Measurements from ENCODE around the gene PRRT1. TPM values are rescaled to one million over a fixed set of nuclear protein-coding genes. Genes with fewer than 3 reads are reported as not detected.
"Not testable (repeated sequence)": the region's sequence is repeated elsewhere in the genome, so short reads cannot be mapped to it uniquely, and the experiment has no call there.

The PRRT1 gene
- total RNA-seq, 1 experiment from 2014 or later: not detected

GRCh38 chr6:32151181-32151862 is 417 bp downstream of the PRRT1 start:
- no peak for DNase-seq (ENCODE audit: low spot score)

GRCh38 chr6:32149932-32150870 is 1.5 kb downstream of the PRRT1 start:
- no peak for DNase-seq (ENCODE audit: low spot score)

GRCh38 chr6:32149092-32149755 is 2.5 kb downstream of the PRRT1 start:
- no peak for DNase-seq (ENCODE audit: low spot score)

GRCh38 chr6:32148289-32149091 is 3.2 kb downstream of the PRRT1 start:
- DNase-seq (ENCODE audit: low spot score): no peak

GRCh38 chr6:32147401-32148132 is 4.2 kb downstream of the PRRT1 start:
- no peak for DNase-seq (ENCODE audit: low spot score)

GRCh38 chr6:32146687-32147086 is 5.1 kb downstream of the PRRT1 start:
- DNase-seq (ENCODE audit: low spot score): no peak

- DNase-seq (ENCODE audit: low spot score): no peak
These were observed 5.5 kb downstream of the PRRT1 start for GRCh38 chr6:32146287-32146686.

GRCh38 chr6:32144238-32144637 is 7.5 kb downstream of the PRRT1 start:
- DNase-seq (ENCODE audit: low spot score): not testable (repeated sequence)

- no peak for DNase-seq (ENCODE audit: low spot score)
These were observed 11.2 kb downstream of the PRRT1 start for GRCh38 chr6:32140420-32141046.

- DNase-seq (ENCODE audit: low spot score): no peak
These were observed 12.1 kb downstream of the PRRT1 start for GRCh38 chr6:32139590-32139989.

- no peak for DNase-seq (ENCODE audit: low spot score)
These were observed 14.3 kb downstream of the PRRT1 start for GRCh38 chr6:32137454-32137853.

GRCh38 chr6:32133786-32134185 is 18.0 kb downstream of the PRRT1 start:
- no peak for DNase-seq (ENCODE audit: low spot score)

GRCh38 chr6:32132110-32132509 is 19.6 kb downstream of the PRRT1 start:
- DNase-seq (ENCODE audit: low spot score): no peak

GRCh38 chr6:32131439-32131948 is 20.2 kb downstream of the PRRT1 start:
- DNase-seq (ENCODE audit: low spot score): no peak

- DNase-seq (ENCODE audit: low spot score): no peak
These were observed 22.2 kb downstream of the PRRT1 start for GRCh38 chr6:32129297-32130088.

GRCh38 chr6:32128751-32129296 is 22.9 kb downstream of the PRRT1 start:
- no peak for DNase-seq (ENCODE audit: low spot score)

GRCh38 chr6:32127717-32128592 is 23.8 kb downstream of the PRRT1 start, which contains the start of gene ATF6B:
TSS of gene ATF6B (minus strand) at chr6:32128246. CDS start at chr6:32128207, 39 bp downstream.
- DNase-seq (ENCODE audit: low spot score): peak; percentile 97

GRCh38 chr6:32127409-32127716 is 24.4 kb downstream of the PRRT1 start:
- no peak for DNase-seq (ENCODE audit: low spot score)

Data from HT-29 (cell line).